ENCODE measurements around the gene EEF2K. TPM values are rescaled to one million over a fixed set of nuclear protein-coding genes. Genes with fewer than 3 reads are reported as not detected.
A peak's percentile ranks its signal among the peaks of the same experiment; 100 is the strongest.

The EEF2K gene
- total and polyA plus RNA-seq, 2 of the 13 experiments (the other 11 are each of a cell fraction or from before 2014, with no cell fraction given) = 22.0 to 23.8 TPM

DNA sequence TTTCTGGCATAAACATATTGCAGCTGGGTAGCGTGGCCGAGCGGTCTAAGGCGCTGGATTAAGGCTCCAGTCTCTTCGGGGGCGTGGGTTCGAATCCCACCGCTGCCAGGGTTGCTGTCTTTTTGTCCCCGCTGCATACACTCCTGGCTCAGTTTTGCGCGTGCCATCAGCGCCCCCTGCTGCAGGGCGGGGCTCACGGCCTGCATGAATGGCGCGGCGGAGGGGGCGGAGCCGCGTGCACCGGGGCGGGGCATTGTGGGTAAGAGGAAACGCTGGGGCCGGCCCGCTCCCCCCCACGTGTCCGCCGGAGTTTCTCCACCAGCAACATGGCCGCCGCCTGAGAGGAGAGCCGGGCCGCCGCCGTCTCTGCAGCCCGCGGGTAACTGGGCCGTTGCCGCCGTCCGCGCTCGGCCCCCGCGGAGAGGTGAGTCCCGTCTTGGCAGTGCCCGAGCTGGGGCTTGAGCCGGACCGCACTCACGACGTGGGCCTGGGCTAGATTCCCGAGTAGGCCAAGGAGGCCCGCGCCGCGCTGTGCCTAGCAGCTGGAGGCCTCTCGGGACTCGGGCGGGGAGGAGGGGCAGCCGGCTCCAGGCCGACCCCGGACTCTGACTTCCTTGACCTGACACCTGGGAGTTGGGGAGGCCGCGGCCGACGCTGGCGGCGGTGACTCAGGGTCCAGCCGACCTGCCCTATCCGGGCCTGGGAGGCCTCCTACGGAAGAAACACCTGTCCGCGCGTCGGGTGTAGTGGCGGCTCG is 91.2 kb downstream of the EEF2K start, which contains the start of gene POLR3E (continued):
- TF ChIP-seq, protein P1, sequence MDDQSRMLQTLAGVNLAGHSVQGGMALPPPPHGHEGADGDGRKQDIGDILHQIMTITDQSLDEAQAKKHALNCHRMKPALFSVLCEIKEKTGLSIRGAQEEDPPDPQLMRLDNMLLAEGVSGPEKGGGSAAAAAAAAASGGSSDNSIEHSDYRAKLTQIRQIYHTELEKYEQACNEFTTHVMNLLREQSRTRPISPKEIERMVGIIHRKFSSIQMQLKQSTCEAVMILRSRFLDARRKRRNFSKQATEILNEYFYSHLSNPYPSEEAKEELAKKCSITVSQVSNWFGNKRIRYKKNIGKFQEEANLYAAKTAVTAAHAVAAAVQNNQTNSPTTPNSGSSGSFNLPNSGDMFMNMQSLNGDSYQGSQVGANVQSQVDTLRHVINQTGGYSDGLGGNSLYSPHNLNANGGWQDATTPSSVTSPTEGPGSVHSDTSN (CRISPR knock-in tag; IDR thresholded peaks at IDR 0.05; ENCODE audit: borderline replicate concordance) = peak; percentile 20; the same call in 1 of the 2 replicates
- TF ChIP-seq MAF1 (CRISPR knock-in tag; IDR thresholded peaks at IDR 0.05; ENCODE audit: borderline replicate concordance) (peak; percentile 100), FOXO1 (CRISPR knock-in tag; IDR thresholded peaks at IDR 0.05) (peak; percentile 90), SKI (IDR thresholded peaks at IDR 0.05; ENCODE audit: partially characterized antibody) (peak; percentile 89), ZBTB3 (CRISPR knock-in tag; IDR thresholded peaks at IDR 0.05; ENCODE audit: borderline replicate concordance, low read depth) (peak; percentile 97), NCOA5 (CRISPR knock-in tag; IDR thresholded peaks at IDR 0.05) (no peak; the same call in 1 of the 2 replicates), FIP1L1 (IDR thresholded peaks at IDR 0.05; ENCODE audit: borderline replicate concordance, insufficient read depth, low read depth, low read length) (peak; percentile 93), ZNF24 (IDR thresholded peaks at IDR 0.05) (peak; percentile 100), TEAD2 (CRISPR knock-in tag; IDR thresholded peaks at IDR 0.05) (peak; percentile 23; the same call in 1 of the 2 replicates), SOX6 (IDR thresholded peaks at IDR 0.05) (no peak), SOX6 (CRISPR knock-in tag; IDR thresholded peaks at IDR 0.05) (peak; percentile 86), ZFP62 (CRISPR knock-in tag; IDR thresholded peaks at IDR 0.05) (peak; percentile 100), IKZF1 (IDR thresholded peaks at IDR 0.05) (no peak), BORCS8-MEF2B (CRISPR knock-in tag; IDR thresholded peaks at IDR 0.05) (peak; percentile 97), PHF8 (CRISPR knock-in tag; IDR thresholded peaks at IDR 0.05) (peak; percentile 100), TCF7L2 (IDR thresholded peaks at IDR 0.05; ENCODE audit: low read depth, low read length) (no peak), ZNF317 (CRISPR knock-in tag; IDR thresholded peaks at IDR 0.05) (peak; percentile 63), FOXA3 (CRISPR knock-in tag; IDR thresholded peaks at IDR 0.05) (peak; percentile 87), ZNF792 (CRISPR knock-in tag; IDR thresholded peaks at IDR 0.05) (peak; percentile 98), NFYC (CRISPR knock-in tag; IDR thresholded peaks at IDR 0.05) (peak; percentile 58), TARDBP (CRISPR knock-in tag; IDR thresholded peaks at IDR 0.05) (peak; percentile 99), ZNF615 (CRISPR knock-in tag; IDR thresholded peaks at IDR 0.05; ENCODE audit: borderline replicate concordance) (peak; percentile 69)
- TF ChIP-seq, protein P2, sequence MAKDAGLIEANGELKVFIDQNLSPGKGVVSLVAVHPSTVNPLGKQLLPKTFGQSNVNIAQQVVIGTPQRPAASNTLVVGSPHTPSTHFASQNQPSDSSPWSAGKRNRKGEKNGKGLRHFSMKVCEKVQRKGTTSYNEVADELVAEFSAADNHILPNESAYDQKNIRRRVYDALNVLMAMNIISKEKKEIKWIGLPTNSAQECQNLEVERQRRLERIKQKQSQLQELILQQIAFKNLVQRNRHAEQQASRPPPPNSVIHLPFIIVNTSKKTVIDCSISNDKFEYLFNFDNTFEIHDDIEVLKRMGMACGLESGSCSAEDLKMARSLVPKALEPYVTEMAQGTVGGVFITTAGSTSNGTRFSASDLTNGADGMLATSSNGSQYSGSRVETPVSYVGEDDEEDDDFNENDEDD (CRISPR knock-in tag; IDR thresholded peaks at IDR 0.05; ENCODE audit: borderline replicate concordance) = peak; percentile 88
- TF ChIP-seq, protein P3, sequence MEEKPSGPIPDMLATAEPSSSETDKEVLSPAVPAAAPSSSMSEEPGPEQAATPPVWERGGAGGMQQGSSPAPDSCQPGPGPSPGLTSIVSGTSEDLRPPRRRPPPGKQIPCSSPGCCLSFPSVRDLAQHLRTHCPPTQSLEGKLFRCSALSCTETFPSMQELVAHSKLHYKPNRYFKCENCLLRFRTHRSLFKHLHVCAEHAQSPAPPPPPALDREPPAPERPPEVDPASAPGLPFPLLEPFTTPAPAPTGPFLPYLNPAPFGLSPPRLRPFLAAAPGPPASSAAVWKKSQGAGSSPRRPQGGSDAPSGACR (CRISPR knock-in tag; IDR thresholded peaks at IDR 0.05) = peak; percentile 99
- TF ChIP-seq, protein P4, sequence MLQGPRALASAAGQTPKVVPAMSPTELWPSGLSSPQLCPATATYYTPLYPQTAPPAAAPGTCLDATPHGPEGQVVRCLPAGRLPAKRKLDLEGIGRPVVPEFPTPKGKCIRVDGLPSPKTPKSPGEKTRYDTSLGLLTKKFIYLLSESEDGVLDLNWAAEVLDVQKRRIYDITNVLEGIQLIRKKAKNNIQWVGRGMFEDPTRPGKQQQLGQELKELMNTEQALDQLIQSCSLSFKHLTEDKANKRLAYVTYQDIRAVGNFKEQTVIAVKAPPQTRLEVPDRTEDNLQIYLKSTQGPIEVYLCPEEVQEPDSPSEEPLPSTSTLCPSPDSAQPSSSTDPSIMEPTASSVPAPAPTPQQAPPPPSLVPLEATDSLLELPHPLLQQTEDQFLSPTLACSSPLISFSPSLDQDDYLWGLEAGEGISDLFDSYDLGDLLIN (CRISPR knock-in tag; IDR thresholded peaks at IDR 0.05; ENCODE audit: borderline replicate concordance) = peak; percentile 94; the same call in 1 of the 2 replicates
- TF ChIP-seq, protein P5, sequence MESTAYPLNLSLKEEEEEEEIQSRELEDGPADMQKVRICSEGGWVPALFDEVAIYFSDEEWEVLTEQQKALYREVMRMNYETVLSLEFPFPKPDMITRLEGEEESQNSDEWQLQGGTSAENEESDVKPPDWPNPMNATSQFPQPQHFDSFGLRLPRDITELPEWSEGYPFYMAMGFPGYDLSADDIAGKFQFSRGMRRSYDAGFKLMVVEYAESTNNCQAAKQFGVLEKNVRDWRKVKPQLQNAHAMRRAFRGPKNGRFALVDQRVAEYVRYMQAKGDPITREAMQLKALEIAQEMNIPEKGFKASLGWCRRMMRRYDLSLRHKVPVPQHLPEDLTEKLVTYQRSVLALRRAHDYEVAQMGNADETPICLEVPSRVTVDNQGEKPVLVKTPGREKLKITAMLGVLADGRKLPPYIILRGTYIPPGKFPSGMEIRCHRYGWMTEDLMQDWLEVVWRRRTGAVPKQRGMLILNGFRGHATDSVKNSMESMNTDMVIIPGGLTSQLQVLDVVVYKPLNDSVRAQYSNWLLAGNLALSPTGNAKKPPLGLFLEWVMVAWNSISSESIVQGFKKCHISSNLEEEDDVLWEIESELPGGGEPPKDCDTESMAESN (CRISPR knock-in tag; conservative IDR thresholded peaks at IDR 0.05) = peak; percentile 99

All from HepG2 (cell line).